B cell (primary cell): ENCODE data around the gene VOPP1. TPM values are rescaled to one million over a fixed set of nuclear protein-coding genes. Genes with fewer than 3 reads are reported as not detected.

Experiments used
- ATAC-seq: fragments of 200-7000 bp; cut with Tn5 transposase; one replicate; pipeline ENCODE4 v1.10.0; 2021; ENCODE audit warnings: low read depth, mild to moderate bottlenecking, moderate number of reproducible peaks, moderate library complexity
- CTCF ChIA-PET: fragments of 350-600 bp; sonication (Branson Sonifier 250); formaldehyde crosslinking; loops from one replicate; lab custom pipeline; 2021; ENCODE audit warnings: antibody characterized with exemption, inconsistent platforms; lab: Charles Lee
- POLR2A ChIA-PET: fragments of 350-600 bp; sonication (Branson Sonifier 250); formaldehyde crosslinking; loops from one replicate; lab custom pipeline; 2021; ENCODE audit warnings: antibody characterized with exemption; lab: Charles Lee
- DNase-seq: peaks from one replicate; pipeline ENCODE4 v3.0.0; 2013
- H2AFZ ChIP-seq: 2 replicates; pipeline ENCODE4 v1.6.1; 2012; ENCODE audit warnings: mild to moderate bottlenecking, low read depth, low read length; ENCODE audit not compliant: insufficient read depth, poor library complexity, severe bottlenecking
- H3K27ac ChIP-seq, 2 donors: 1 replicate in 1 of 2; 2 replicates in 1 of 2; pipeline ENCODE4 v1.5.1; 2012 to 2013; ENCODE audit warnings: low read length in 2 of 2, mild to moderate bottlenecking in 2 of 2, moderate library complexity in 1 of 2
- H3K27me3 ChIP-seq, 4 experiments: fragments of 200-600 bp in 1 of 4; sonication (generic) in 1 of 4; replicated peaks in 1 of 4; 1 replicate in 2 of 4; 2 replicates in 2 of 4; pipeline versions ENCODE4 v1.6.1 to v1.7.0; 2013 to 2016; ENCODE audit warnings: low read length in 3 of 4, mild to moderate bottlenecking in 2 of 4, mixed read lengths in 1 of 4, moderate library complexity in 1 of 4; ENCODE audit not compliant: insufficient read depth in 4 of 4, control insufficient read depth in 3 of 4; ENCODE audit errors: control extremely low read depth in 1 of 4
- H3K36me3 ChIP-seq, 2 experiments: replicated peaks in 1 of 2; 1 replicate in 1 of 2; 2 replicates in 1 of 2; pipeline versions ENCODE4 v1.6.1 to v1.7.1; 2013; ENCODE audit warnings: low read length in 1 of 2; ENCODE audit not compliant: insufficient read depth in 2 of 2, control insufficient read depth in 1 of 2; ENCODE audit errors: control extremely low read depth in 1 of 2, extremely low read depth in 1 of 2
- H3K4me1 ChIP-seq, 2 donors: fragments of 200-600 bp in 1 of 2; sonication (generic) in 1 of 2; 1 replicate in 1 of 2; 2 replicates in 1 of 2; pipeline versions ENCODE4 v1.5.1 to v1.6.1; 2013 to 2017; ENCODE audit warnings: low read length in 2 of 2; ENCODE audit not compliant: control insufficient read depth in 2 of 2, insufficient read depth in 2 of 2
- H3K4me2 ChIP-seq: replicated peaks from 2 replicates; pipeline ENCODE3; 2012; ENCODE audit warnings: mild to moderate bottlenecking, low read depth, low read length; ENCODE audit not compliant: poor library complexity, severe bottlenecking
- H3K4me3 ChIP-seq, 5 experiments: fragments of 200-600 bp in 1 of 5; sonication (generic) in 1 of 5; 1 replicate in 3 of 5; 2 replicates in 2 of 5; pipeline versions ENCODE4 v1.5.1 to v1.7.0; 2011 to 2016; ENCODE audit warnings: low read length in 4 of 5, mild to moderate bottlenecking in 4 of 5, low read depth in 2 of 5, control low read depth in 1 of 5, moderate library complexity in 1 of 5; ENCODE audit not compliant: insufficient read depth in 1 of 5; ENCODE audit errors: control extremely low read depth in 1 of 5, extremely low read depth in 1 of 5
- H3K79me2 ChIP-seq: fragments of 200-600 bp; sonication (generic); one replicate; pipeline ENCODE4 v1.6.0; 2016; ENCODE audit warnings: low read length; ENCODE audit not compliant: control insufficient read depth, insufficient read depth
- H3K9ac ChIP-seq: fragments of 200-600 bp; sonication (generic); 2 replicates; pipeline ENCODE4 v1.6.1; 2017; ENCODE audit warnings: mild to moderate bottlenecking, low read length, moderate library complexity
- H3K9me3 ChIP-seq, 3 donors: one replicate each; pipeline versions ENCODE4 v1.6.1 to v1.7.1; 2013; ENCODE audit warnings: low read length in 2 of 3; ENCODE audit not compliant: control insufficient read depth in 2 of 3, insufficient read depth in 1 of 3; ENCODE audit errors: control extremely low read depth in 1 of 3
- H4K20me1 ChIP-seq: 2 replicates; pipeline ENCODE4 v1.6.0; 2012; ENCODE audit warnings: mild to moderate bottlenecking, low read length; ENCODE audit not compliant: insufficient read depth, control insufficient read depth, poor library complexity, severe bottlenecking
- H3K27ac Mint-ChIP-seq: one replicate; pipeline ENCODE4 v1.8.0; 2021; ENCODE audit warnings: mixed read lengths
- H3K27me3 Mint-ChIP-seq: one replicate; pipeline ENCODE4 v1.8.0; 2021; ENCODE audit warnings: mixed read lengths
- H3K4me1 Mint-ChIP-seq: one replicate; pipeline ENCODE4 v1.8.0; 2021; ENCODE audit warnings: mixed read lengths
- H3K4me3 Mint-ChIP-seq: one replicate; pipeline ENCODE4 v1.8.0; 2021; ENCODE audit warnings: mixed read lengths
- H3K9me3 Mint-ChIP-seq: one replicate; pipeline ENCODE4 v1.8.0; 2022; ENCODE audit warnings: mixed read lengths; ENCODE audit not compliant: insufficient read depth
- EZH2 ChIP-seq: IDR thresholded peaks from 2 replicates; pipeline ENCODE4 v1.6.1; 2012; ENCODE audit warnings: borderline replicate concordance, low read depth, mild to moderate bottlenecking, moderate library complexity, low read length; ENCODE audit not compliant: insufficient read depth, poor library complexity, severe bottlenecking
- WGBS: methylation state at CpG from one replicate; pipeline ENCODE4 v1.1.5; 2013; ENCODE audit warnings: missing lambda C conversion rate; ENCODE audit not compliant: insufficient coverage; 5-methylcytosine and 5-hydroxymethylcytosine counted together
- intact Hi-C: fragments of 100-400 bp; cut with micrococcal nuclease; formaldehyde crosslinking; loops from one replicate; pipeline ENCODE4 v1.10.0; 2022
- polyA plus RNA-seq: library from polyadenylated mRNA; depleted of rRNA; stranded (reverse); fragments of >200 nt; gene quantifications from 2 replicates; pipeline ENCODE4 v1.2.3, GENCODE V29; 2012
- total RNA-seq, 2 donors: library from RNA; stranded (reverse); fragments of 120-200 nt in 1 of 2; gene quantifications; 1 replicate in 1 of 2; 2 replicates in 1 of 2; pipeline versions ENCODE4 v1.2.3 to v1.2.4, GENCODE V29; 2013 to 2022
- TF ChIP-seq, protein P1 (sequence below): fragments of 200-600 bp; IDR thresholded peaks from one replicate; pipeline ENCODE4 v1.8.0; 2022; ENCODE audit warnings: antibody characterized with exemption, mild to moderate bottlenecking

Gene VOPP1
- total and polyA plus RNA-seq, 2 donors (not counting 1 experiment from before 2014, with no cell fraction given), result 53.2 to 256 TPM

- 66% methylated on average over 13 of the region's 13 CpGs for WGBS
- Mint-ChIP-seq H3K27me3 (no peaks in the 10 kb centered on the region), H3K4me1 (peaks cover 85% of the 10 kb centered on the region), H3K9me3 (no peaks in the 10 kb centered on the region), H3K4me3 (peak overlapping the region; percentile 65), H3K27ac (peak overlapping the region; percentile 61)
- ChIA-PET POLR2A (interaction anchor here (0.9 to 9.1 kb wide), 3 partner anchors 17 to 58 kb away, joined by 3 to 60 read pairs (median 5); no protein-coding TSS in a partner anchor), CTCF (interaction anchor here (0.7 to 1.5 kb wide), 9 partner anchors 9 to 77 kb away, joined by 3 to 5 read pairs (median 3); no protein-coding TSS in a partner anchor)
- Histone ChIP-seq H3K9me3 (no peaks in the 10 kb centered on the region), H3K9ac (peak overlapping the region; percentile 13), H3K27me3 (no peaks in the 10 kb centered on the region), H3K4me2 (peak overlapping the region; percentile 53), H2AFZ (no peak overlapping the region), H4K20me1 (peaks cover 31% of the 10 kb centered on the region), H3K4me3 (peak overlapping the region in 2 of 5 experiments; percentile 22 to 24), H3K36me3 (peaks cover 0 to 73% of the 10 kb centered on the region in 2 experiments), H3K27ac (peak overlapping the region; percentile 28 to 63), H3K4me1 (peaks cover 18 to 78% of the 10 kb centered on the region in 2 donors), H3K79me2 (peaks cover 92% of the 10 kb centered on the region)
- TF ChIP-seq EZH2, result no peak
- TF ChIP-seq, protein P1, sequence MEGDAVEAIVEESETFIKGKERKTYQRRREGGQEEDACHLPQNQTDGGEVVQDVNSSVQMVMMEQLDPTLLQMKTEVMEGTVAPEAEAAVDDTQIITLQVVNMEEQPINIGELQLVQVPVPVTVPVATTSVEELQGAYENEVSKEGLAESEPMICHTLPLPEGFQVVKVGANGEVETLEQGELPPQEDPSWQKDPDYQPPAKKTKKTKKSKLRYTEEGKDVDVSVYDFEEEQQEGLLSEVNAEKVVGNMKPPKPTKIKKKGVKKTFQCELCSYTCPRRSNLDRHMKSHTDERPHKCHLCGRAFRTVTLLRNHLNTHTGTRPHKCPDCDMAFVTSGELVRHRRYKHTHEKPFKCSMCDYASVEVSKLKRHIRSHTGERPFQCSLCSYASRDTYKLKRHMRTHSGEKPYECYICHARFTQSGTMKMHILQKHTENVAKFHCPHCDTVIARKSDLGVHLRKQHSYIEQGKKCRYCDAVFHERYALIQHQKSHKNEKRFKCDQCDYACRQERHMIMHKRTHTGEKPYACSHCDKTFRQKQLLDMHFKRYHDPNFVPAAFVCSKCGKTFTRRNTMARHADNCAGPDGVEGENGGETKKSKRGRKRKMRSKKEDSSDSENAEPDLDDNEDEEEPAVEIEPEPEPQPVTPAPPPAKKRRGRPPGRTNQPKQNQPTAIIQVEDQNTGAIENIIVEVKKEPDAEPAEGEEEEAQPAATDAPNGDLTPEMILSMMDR, result no peak
- ATAC-seq, result peak; percentile 26
- intact Hi-C loops, result loop anchor here (2.0 kb wide), 1 partner anchor 17 kb away; no protein-coding TSS in a partner anchor
- peak; percentile 32 for DNase-seq
These were observed 56.6 kb downstream of the VOPP1 start for GRCh38 chr7:55515569-55516279.
